GM21360 (cell line): ENCODE measurements around the gene IFT172.
"Not testable (repeated sequence)": the region's sequence is repeated elsewhere in the genome, so short reads cannot be mapped to it uniquely, and the experiment has no call there.

Experiments used
- ATAC-seq: cut with Tn5 transposase; IDR thresholded peaks from one replicate; pipeline ENCODE4 v1.9.1; 2021; ENCODE audit warnings: mild to moderate bottlenecking, moderate library complexity; ENCODE audit not compliant: unreplicated experiment

Gene IFT172, protein sequence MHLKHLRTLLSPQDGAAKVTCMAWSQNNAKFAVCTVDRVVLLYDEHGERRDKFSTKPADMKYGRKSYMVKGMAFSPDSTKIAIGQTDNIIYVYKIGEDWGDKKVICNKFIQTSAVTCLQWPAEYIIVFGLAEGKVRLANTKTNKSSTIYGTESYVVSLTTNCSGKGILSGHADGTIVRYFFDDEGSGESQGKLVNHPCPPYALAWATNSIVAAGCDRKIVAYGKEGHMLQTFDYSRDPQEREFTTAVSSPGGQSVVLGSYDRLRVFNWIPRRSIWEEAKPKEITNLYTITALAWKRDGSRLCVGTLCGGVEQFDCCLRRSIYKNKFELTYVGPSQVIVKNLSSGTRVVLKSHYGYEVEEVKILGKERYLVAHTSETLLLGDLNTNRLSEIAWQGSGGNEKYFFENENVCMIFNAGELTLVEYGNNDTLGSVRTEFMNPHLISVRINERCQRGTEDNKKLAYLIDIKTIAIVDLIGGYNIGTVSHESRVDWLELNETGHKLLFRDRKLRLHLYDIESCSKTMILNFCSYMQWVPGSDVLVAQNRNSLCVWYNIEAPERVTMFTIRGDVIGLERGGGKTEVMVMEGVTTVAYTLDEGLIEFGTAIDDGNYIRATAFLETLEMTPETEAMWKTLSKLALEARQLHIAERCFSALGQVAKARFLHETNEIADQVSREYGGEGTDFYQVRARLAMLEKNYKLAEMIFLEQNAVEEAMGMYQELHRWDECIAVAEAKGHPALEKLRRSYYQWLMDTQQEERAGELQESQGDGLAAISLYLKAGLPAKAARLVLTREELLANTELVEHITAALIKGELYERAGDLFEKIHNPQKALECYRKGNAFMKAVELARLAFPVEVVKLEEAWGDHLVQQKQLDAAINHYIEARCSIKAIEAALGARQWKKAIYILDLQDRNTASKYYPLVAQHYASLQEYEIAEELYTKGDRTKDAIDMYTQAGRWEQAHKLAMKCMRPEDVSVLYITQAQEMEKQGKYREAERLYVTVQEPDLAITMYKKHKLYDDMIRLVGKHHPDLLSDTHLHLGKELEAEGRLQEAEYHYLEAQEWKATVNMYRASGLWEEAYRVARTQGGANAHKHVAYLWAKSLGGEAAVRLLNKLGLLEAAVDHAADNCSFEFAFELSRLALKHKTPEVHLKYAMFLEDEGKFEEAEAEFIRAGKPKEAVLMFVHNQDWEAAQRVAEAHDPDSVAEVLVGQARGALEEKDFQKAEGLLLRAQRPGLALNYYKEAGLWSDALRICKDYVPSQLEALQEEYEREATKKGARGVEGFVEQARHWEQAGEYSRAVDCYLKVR (N-terminal part only)

DNA sequence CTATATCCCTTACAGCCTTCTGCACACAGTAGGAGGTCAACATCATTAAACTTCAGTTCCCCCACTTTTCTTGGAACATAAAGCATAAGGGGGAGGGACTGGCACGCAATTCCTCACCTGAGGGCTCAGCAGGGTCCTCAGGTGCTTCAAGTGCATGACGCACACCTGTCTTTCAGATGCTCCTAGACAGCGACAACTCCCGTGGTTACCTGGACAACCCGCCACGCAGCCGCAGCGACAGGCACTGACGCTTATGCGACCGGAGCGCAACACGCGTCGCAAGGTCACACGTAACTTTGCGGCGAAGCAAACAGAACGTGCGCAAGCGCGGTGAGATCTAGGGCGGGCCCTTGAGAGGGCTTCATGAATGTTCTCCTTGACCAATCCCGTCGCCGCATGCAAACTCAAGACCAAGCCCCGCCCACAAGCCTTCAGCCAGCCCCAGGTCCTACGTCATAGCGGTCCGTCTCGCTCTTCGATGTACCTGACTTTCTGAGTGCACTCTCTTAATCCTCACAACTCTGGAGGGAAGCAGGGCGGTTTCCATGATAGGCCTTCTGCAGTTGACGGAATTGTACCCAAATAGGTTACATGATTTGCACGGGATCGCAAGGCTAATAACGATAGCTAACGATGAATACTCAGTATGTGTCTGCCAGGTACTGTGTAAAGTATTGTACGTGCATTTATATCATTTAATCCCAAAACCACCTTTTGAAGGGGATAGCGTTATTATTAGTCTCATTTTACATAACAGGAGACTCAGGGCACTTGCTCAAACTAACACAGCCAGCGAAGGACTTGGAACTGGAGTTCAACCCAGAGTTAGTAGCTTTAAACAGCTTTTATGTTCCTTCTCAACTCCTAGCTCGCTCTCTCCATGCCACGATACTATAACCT is at the start of gene IFT172:
Gene IFT172 (minus strand): TSS at position 246 of the 900 bp plus-strand sequence. CDS start 90 bp downstream, at position 156.
- peak; percentile 95 for ATAC-seq

DNA sequence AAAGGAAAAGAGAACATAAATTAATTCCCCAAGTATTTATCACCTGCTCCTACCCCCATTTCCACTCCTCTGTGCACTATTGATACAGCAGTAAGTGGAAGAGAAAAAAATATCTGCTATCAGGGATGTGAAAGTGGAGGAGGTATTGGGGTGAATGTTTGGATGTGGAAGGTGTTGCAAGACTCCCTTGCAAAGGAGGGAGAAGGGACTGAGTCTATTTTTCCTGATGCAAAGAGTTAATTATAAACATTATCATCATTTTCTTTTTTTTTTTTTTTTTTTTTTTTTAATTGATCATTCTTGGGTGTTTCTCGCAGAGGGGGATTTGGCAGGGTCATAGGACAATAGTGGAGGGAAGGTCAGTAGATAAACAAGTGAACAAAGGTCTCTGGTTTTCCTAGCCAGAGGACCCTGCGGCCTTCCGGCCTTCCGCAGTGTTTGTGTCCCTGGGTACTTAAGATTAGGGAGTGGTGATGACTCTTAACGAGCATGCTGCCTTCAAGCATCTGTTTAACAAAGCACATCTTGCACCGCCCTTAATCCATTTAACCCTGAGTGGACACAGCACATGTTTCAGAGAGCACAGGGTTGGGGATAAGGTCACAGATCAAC is 49.4 kb upstream of the IFT172 start:
- not testable (repeated sequence) for ATAC-seq

DNA sequence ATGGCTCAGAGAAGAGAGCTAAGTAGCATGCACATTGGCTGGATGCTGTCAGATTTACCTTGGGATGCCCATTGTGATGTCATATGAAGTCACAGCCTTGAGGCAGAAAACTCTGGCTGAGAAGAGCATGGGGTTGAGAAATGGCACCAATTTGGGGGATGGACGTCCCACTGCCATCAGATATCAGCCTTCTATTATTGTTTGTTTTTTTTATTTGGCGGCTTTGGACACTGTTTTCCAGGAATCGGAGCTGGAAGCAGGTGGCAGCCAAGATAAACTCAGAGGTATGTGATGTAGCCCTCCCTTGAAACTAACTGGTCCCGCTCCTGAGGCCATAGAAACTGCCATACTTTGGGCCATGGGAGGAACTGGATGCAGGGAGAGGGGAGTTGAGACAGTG is 47.7 kb upstream of the IFT172 start:
- no peak for ATAC-seq

DNA sequence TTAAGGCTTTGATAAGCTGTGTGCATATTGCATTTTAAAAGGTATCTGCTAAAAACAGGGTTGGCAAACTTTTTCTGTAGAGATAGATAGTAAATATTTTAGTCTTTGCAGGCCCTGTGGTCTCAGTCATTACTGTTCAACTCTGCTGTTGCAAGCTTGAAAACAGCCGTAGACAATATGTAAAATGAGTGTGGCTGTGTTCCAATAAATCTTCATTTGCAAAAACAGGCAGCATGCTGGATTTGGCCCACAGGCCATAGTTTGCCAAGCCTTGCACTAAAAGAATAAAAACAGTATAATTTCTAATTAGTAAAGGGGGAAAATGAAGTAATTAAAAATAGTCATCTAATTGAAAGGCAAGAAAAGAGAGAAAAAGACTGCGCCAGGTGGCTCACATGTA is 42.4 kb upstream of the IFT172 start:
- ATAC-seq: no peak

DNA sequence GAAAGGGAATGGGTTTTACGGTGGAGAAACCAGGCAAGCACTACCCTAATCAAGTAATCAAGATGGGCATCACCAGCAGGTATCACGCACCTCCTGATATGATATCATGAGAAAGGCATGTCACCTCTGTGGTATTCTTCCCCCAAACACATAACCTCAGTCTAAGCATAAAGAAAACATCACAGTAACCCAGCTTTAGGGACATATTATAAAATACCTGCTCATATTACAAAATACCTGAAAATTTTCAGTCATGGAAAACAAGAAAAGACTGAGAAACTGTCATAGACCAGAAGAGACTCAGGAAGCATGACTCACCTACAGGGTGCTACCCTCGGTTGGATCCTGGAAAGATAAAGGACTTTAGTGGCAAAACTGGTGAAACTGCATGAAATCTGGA is 37.6 kb upstream of the IFT172 start:
- no peak for ATAC-seq

DNA sequence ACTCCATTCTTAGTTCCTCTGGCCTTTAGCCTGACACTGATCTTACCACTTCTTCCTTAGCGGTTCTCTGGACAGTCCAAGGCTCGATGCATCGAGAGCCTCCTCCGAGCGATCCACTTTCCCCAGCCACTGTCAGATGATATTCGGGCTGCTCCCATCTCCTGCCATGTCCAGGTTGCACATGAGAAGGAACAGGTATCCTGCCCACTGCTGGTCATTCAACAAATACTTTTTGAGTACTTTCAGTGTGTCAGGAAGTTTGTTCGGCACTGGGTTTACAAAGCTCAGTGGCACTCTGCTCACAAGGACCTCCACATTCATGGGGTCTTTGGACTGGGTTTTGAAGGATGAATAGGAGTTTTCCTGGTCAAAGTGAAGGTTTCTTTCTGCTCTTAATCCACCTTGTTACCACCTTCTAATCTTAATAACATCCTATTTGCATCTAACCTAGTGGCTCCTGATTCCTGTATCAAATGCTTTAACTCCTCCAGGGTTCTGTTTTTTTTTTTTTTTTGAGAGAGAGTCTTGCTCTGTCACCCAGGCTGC is 32.9 kb upstream of the IFT172 start:
- ATAC-seq: no peak

DNA sequence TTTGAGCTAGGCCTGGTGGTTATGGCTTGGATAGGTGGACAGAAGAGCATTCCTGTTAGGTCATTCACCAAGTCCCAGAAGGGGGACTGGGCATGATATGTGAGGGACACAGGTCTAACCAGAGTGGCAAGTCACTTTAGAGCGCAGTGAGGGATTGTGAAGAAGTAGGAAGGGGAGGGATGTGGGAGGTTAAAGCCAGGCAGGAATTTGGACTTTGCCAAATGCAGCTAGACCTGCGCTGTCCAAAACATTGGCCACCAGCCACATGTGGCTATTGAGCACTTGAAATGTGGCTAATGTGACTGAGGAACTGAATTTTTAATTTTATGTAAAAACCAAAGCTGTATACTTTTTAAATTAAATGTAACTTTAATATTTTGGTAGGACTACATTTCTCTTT is 30.8 kb upstream of the IFT172 start:
- no peak for ATAC-seq

DNA sequence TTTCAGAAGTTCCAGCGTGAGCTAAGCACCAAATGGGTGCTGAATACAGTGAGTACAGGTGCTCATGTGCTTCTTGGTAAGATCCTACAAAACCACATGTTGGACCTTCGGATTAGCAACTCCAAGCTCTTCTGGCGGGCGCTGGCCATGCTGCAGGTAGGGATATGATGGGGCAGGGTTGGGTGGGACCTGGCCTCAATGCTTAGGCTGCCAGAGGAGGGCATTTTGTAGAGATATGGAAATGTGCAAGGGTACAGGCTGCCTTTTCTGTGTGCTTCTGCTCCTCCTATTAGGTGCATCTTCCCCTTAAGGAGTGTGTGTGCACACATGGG is 29.2 kb upstream of the IFT172 start:
- no peak for ATAC-seq

DNA sequence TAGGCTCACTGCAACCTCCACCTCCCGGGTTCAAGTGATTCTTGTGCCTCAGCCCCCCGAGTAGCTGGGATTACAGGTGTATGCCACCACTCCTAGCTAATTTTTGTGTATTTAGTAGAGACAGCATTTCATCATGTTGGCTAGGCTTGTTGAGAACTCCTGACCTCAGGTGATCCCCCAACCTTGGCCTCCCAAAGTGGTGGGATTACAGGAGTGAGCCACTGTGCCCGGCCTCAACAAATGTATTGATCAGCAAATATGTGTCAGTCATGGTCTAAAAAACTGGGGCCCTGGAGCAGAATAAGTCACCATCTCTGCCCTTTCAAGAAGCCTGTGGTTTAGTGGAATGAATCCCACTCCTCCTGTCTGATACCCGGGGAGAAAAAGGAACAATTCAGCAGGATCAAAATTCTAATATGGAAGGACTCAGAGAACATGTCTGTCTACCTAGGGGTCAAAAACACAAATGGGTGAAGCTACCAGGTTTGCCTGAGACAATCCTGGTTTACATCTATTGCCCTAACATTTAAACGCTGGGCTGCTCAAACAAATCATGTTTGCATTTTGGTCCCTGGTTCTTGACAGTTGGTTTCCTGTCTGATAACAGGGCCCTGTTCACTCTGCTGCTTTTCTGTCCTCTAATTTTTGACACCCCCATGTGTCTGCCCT is 28.7 kb upstream of the IFT172 start:
- no peak for ATAC-seq

DNA sequence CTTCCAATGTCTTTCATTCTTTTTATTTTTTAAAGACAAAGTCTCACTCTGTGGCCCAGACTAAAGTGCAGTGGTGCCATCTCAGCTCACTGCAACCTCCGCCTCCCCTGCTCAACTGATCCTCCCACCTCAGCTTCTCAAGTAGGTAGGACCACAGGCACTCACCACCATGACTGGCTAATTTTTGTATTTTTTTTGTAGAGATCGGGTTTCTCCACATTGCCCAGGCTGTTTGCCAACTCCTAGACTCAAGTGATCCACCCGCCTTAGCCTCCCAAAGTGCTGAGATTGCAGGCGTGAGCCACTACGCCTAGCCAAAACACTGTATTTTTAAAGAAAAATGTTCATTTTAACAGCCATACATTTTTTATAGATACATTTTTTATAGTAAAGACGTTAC is 19.8 kb upstream of the IFT172 start:
- ATAC-seq: no peak

DNA sequence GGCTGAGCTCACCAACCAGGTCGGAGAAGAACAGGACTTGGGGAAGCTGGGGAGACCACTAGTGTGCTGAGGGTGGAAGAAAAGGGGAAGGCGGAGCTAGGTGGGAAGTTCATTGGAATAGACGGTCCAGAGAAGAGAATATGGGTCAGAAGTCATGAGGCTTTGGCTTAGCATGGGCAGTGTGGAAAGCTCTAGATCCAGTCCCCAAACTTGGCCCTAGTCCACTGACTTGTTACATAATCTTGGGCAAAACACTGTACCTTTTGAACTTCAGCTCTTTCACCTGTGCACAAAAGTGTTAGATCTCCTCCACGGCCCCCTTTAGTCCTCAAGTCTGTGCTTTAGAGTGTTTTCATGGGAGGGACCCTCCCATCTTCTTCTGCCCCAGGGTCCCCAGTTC is 17.8 kb upstream of the IFT172 start:
- ATAC-seq: no peak

DNA sequence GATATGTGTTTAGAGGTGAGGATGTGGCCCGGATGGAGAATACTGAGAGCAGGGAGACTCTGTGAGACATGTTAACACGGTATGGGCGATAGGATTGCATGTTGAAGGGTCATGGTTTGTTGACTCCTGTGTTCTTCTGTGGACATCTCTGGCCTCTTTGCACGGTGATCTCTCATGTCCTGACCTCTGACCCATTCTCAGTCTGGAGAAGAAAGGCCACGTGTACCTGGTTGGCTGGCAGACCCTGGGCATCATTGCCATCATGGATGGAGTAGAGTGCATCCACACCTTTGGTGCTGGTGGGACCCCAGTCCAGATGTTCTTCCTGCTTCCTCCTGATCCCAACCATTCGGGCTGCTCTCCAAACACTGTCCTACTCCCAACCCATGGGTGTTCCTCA is 17.0 kb upstream of the IFT172 start:
- ATAC-seq: no peak

DNA sequence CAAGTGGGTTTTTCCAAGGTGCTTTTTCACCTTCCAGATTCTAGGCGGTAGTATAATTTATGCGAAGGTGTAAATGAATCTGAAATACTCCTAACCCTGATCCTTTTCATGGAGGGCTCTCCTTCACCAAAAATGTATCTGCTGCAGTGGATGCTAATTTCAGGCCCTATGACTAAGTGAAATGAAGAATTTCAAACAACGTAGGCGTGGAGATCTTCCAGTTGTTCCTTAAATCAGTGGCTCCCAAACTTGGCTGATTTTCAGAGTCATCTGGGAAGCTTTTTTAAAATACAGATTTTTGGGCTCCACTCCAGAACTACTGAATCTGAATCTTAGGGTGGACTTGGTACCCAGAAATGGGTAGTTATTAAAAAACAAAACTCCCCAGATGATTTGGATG is 12.6 kb upstream of the IFT172 start:
- ATAC-seq: no peak

DNA sequence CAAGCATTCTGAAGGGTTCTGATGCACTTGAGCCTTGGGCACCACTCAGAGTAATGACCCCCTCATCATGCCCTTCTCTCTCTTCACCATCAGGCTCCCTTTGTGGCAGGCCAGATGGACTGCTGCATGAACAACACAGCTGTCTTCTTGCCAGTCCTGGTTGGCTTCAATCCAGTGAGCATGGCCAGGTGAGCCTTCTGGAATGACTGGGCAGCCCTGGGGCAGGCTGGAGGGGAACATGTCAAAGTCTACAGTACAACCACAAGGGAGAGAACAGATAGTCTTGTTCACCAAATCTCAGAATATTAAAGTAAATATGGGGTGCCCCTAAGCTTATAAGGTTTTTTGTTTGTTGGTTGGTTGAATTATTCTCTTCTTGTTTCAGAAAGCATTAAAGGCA is 11.5 kb upstream of the IFT172 start:
- no peak for ATAC-seq

DNA sequence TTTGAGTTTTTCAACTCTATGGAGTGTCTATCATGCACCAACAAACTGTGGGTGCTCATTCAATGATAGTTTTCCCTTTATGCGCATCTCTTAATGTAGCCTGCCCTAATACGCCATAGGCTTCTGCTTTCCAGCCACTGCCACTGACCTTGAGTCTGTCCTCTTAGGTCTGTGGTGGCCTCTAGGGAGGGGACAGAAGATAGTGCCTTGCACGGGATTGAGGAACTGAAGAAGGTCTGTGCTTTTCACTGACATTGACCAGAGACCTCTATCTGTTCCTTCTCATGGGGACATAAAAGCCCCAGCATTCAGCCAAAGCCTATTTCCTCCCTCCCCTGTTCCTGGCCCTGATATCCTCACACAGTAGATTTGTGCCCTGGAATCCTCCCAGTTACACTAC is 9.4 kb upstream of the IFT172 start:
- ATAC-seq: no peak

DNA sequence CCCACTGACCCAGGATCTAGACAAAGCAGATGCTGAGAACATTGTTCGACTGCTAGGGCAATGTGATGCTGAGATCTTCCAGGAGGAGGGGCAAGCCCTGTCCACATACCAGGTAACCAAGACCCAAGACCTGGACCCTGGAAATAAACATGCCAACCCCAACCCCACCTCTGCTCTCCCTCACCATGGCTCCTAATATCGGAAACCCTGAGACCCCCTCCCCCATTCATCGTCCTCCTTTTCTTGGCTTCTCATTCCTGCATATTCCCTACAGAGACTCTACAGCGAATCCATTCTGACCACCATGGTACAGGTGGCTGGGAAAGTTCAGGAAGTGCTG is 7.7 kb upstream of the IFT172 start:
- no peak for ATAC-seq

DNA sequence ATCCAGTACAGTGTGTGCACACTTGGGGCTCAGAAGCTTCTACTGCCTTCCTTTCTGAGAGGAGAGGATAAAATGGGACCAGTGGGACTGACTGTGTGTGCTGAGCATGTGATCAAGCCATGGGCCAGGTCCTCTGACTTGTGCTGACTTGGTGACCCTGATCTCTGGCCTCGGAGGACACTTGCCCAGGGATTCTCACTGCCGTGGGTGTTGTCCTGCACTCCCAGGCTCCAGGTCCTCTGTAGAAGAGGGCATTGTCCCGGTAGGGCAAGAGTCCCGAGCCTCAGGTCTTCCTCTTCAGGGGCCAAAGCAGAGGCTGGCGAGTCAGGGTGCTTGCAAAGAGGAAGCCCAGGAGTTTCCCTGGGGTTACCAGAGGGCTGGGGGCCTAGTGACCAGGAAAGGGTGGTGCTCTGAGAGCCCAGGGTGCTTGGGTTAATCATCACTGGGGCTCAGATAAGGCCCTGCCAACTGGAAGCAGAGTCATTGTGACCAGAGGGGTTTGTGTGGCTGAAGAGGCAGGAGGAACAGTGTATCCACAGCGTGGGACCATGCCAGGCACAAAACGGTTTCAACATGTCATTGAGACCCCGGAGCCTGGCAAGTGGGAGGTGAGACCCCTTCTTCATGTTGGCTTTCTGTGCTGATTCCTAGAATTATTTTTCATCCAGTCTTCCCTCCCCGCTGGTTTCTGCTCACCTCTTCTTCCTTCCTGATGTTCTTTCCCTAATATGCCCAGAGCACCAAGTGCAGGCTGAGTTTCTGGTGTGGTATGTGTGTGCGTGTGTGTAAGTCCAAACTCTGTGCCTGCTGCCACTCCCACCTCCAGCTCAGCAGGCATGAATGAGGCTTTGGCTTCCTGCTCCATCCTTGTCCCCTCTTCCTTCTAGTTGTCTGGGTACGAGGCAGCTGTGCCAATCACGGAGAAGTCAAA is 7.1 kb upstream of the IFT172 start, which contains the start of gene GCKR:
Gene GCKR (plus strand): TSS at position 483 of the 931 bp plus-strand sequence. CDS start 66 bp downstream, at position 549.
- ATAC-seq: no peak

DNA sequence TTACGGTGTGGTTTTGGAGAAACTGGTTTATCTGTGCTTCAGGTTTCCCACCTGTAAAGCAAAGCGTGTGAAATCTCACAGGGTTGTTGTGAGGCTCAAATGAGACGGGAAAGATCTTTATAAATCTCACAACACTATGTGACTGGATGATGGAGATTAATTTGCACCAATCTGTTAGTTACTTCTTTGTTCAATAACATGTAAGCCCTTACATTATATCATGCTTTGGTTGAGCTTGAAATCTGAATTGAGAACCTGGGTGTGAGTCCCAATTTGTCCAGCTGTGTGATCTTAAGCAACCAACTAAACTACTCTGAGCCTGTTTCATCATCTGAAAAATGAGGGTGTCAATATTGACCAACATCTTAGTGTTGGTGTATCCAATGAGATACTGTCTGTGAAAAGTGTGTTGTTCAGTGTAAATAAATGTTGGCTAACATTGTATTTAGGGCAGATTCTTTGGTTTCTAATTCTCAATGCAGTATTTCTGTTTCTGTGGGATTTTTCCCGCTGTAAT is 6.4 kb upstream of the IFT172 start:
- no peak for ATAC-seq
